ENCODE results near the gene SERGEF. TPM values are rescaled to one million over a fixed set of nuclear protein-coding genes. Genes with fewer than 3 reads are reported as not detected.

SERGEF gene
- total RNA-seq, 1 donor: 16.9 TPM

GRCh38 chr11:17859552-17859951 lies 153.3 kb downstream of the SERGEF start:
- no peak for DNase-seq (ENCODE audit: low read depth)
- H3K4me3 ChIP-seq (ENCODE audit: low read depth, low read length): no peak overlapping the region
- no peak for TF ChIP-seq CTCF (IDR thresholded peaks at IDR 0.05; ENCODE audit: insufficient read depth, low read length)

GRCh38 chr11:17855531-17856290 lies 157.1 kb downstream of the SERGEF start:
- TF ChIP-seq CTCF (IDR thresholded peaks at IDR 0.05; ENCODE audit: insufficient read depth, low read length): no peak
- DNase-seq (ENCODE audit: low read depth): no peak
- no peak overlapping the region for H3K4me3 ChIP-seq (ENCODE audit: low read depth, low read length)

GRCh38 chr11:17853280-17853679 lies 159.6 kb downstream of the SERGEF start:
- no peak overlapping the region for H3K4me3 ChIP-seq (ENCODE audit: low read depth, low read length)
- no peak for TF ChIP-seq CTCF (IDR thresholded peaks at IDR 0.05; ENCODE audit: insufficient read depth, low read length)
- no peak for DNase-seq (ENCODE audit: low read depth)

GRCh38 chr11:17852246-17852645 lies 160.6 kb downstream of the SERGEF start:
- H3K4me3 ChIP-seq (ENCODE audit: low read depth, low read length): no peak overlapping the region
- DNase-seq (ENCODE audit: low read depth): no peak
- TF ChIP-seq CTCF (IDR thresholded peaks at IDR 0.05; ENCODE audit: insufficient read depth, low read length): no peak

GRCh38 chr11:17851697-17852096 lies 161.2 kb downstream of the SERGEF start:
- no peak for DNase-seq (ENCODE audit: low read depth)
- no peak for TF ChIP-seq CTCF (IDR thresholded peaks at IDR 0.05; ENCODE audit: insufficient read depth, low read length)
- no peak overlapping the region for H3K4me3 ChIP-seq (ENCODE audit: low read depth, low read length)

GRCh38 chr11:17850336-17850735 lies 162.5 kb downstream of the SERGEF start:
- DNase-seq (ENCODE audit: low read depth): no peak
- no peak for TF ChIP-seq CTCF (IDR thresholded peaks at IDR 0.05; ENCODE audit: insufficient read depth, low read length)
- H3K4me3 ChIP-seq (ENCODE audit: low read depth, low read length): no peak overlapping the region

GRCh38 chr11:17848715-17849114 lies 164.1 kb downstream of the SERGEF start:
- no peak overlapping the region for H3K4me3 ChIP-seq (ENCODE audit: low read depth, low read length)
- no peak for TF ChIP-seq CTCF (IDR thresholded peaks at IDR 0.05; ENCODE audit: insufficient read depth, low read length)
- DNase-seq (ENCODE audit: low read depth): no peak

Data from fibroblast of the aortic adventitia (primary cell).